ENCODE measurements around the gene FAM83D.

GRCh38 chr20:38973645-38974044 lies 47.4 kb downstream of the FAM83D start:
- no peak for TF ChIP-seq CTCF (conservative IDR thresholded peaks at IDR 0.05 in 1 of 2, IDR thresholded peaks at IDR 0.05 in 1 of 2; ENCODE audit: extremely low read depth in 1 of 2, insufficient read depth in 1 of 2, low read depth in 1 of 2, low read length in 2 of 2)
- TF ChIP-seq EZH2 (IDR thresholded peaks at IDR 0.05; ENCODE audit: borderline replicate concordance, low read length), result no peak

All from mammary epithelial cell (primary cell).